Endodermal cell (in vitro differentiated cells): ENCODE measurements around the gene SPINK2. TPM values are rescaled to one million over a fixed set of nuclear protein-coding genes. Genes with fewer than 3 reads are reported as not detected.

Experiments
- DNase-seq: peaks from one replicate; pipeline ENCODE4 v3.0.0-alpha.2; 2017
- H3K27ac ChIP-seq: 2 replicates; pipeline ENCODE4 v1.5.1; 2013; ENCODE audit warnings: mild to moderate bottlenecking, low read depth, low read length, moderate library complexity
- H3K27me3 ChIP-seq: 2 replicates; pipeline ENCODE4 v1.6.1; 2013; ENCODE audit warnings: mild to moderate bottlenecking, low read length, moderate library complexity; ENCODE audit not compliant: insufficient read depth, control insufficient read depth, poor library complexity, severe bottlenecking
- H3K36me3 ChIP-seq: 2 replicates; pipeline ENCODE4 v1.7.0; 2013; ENCODE audit warnings: mild to moderate bottlenecking, low read length, moderate library complexity; ENCODE audit not compliant: control insufficient read depth, insufficient read depth
- H3K4me1 ChIP-seq: one replicate; pipeline ENCODE4 v1.7.0; 2013; ENCODE audit warnings: low read length; ENCODE audit not compliant: control insufficient read depth, insufficient read depth
- H3K4me3 ChIP-seq: 2 replicates; pipeline ENCODE4 v1.5.1; 2013; ENCODE audit warnings: mild to moderate bottlenecking, low read length, moderate library complexity
- H3K9ac ChIP-seq: 2 replicates; pipeline ENCODE4 v1.6.1; 2013; ENCODE audit warnings: mild to moderate bottlenecking, low read length, moderate library complexity; ENCODE audit not compliant: poor library complexity, severe bottlenecking; ENCODE audit errors: extremely low read depth
- H3K9me3 ChIP-seq: 2 replicates; pipeline ENCODE4 v1.6.1; 2013; ENCODE audit warnings: mild to moderate bottlenecking, low read length, moderate library complexity; ENCODE audit not compliant: control insufficient read depth
- H3K27ac Mint-ChIP-seq: 2 replicates; pipeline ENCODE4 v1.8.0; 2020; ENCODE audit warnings: mixed read lengths
- H3K27me3 Mint-ChIP-seq: 2 replicates; pipeline ENCODE4 v1.8.0; 2021; ENCODE audit warnings: mild to moderate bottlenecking, mixed read lengths; ENCODE audit not compliant: insufficient read depth
- H3K36me3 Mint-ChIP-seq: 2 replicates; pipeline ENCODE4 v1.8.0; 2020; ENCODE audit warnings: low read depth, mixed read lengths
- H3K4me1 Mint-ChIP-seq: 2 replicates; pipeline ENCODE4 v1.8.0; 2020; ENCODE audit warnings: mixed read lengths
- H3K4me3 Mint-ChIP-seq: 2 replicates; pipeline ENCODE4 v1.8.0; 2020; ENCODE audit warnings: mild to moderate bottlenecking, moderate library complexity, mixed read lengths
- H3K9me3 Mint-ChIP-seq: 2 replicates; pipeline ENCODE4 v1.8.0; 2020; ENCODE audit warnings: mild to moderate bottlenecking, mixed read lengths
- CTCF ChIP-seq: fragments of 200-600 bp; sonication (generic); conservative IDR thresholded peaks from 2 replicates; pipeline ENCODE4 v1.5.0; 2021; ENCODE audit warnings: antibody characterized with exemption, mild to moderate bottlenecking
- WGBS, 2 experiments: methylation state at CpG; one replicate each; pipeline versions ENCODE4 v1.1.5 to v1.1.7; 2013; ENCODE audit warnings: missing lambda C conversion rate in 2 of 2, mixed read lengths in 1 of 2; ENCODE audit not compliant: insufficient coverage in 1 of 2, insufficient read length in 1 of 2; 5-methylcytosine and 5-hydroxymethylcytosine counted together
- long read RNA-seq, 4 experiments: library from polyadenylated mRNA in 2 of 4; library from RNA in 1 of 4; library from capped mRNA in 1 of 4; stranded (forward) in 3 of 4; unstranded in 1 of 4; transcript quantifications; one replicate each; pipeline ENCODE4 v2.0.0, GENCODE V29; 2020 to 2021; ENCODE audit warnings: inconsistent platforms in 1 of 4
- polyA plus RNA-seq, 2 experiments: library from polyadenylated mRNA; stranded (reverse); fragments of 50-300 nt; gene quantifications; one replicate each; pipeline ENCODE4 v1.2.3, GENCODE V29; 2013
- total RNA-seq, 2 donors: library from RNA; stranded (reverse); fragmentation: NEBNext Ultra II Directional in 1 of 2; extraction: Animal tissue kit (Norgen Biotek cat#: 25700) in 1 of 2; gene quantifications; 2 replicates in 1 of 2; 3 replicates in 1 of 2; pipeline ENCODE4 v1.2.1, GENCODE V29; 2021

The SPINK2 gene
- under 1 TPM; 0.59 to 0.62 TPM for total RNA-seq
- polyA plus RNA-seq (2013, experiment 1 of 2) = not detected
- polyA plus RNA-seq (2013, experiment 2 of 2) = 0.70 TPM
- long read RNA-seq, experiment 1 = 0 reads
- long read RNA-seq, experiment 2 = 0 reads
- long read RNA-seq, experiment 3 = 0 reads
- long read RNA-seq, experiment 4 = 0 reads

GRCh38 chr4:56821381-56822243 is at the start of gene SPINK2:
Gene SPINK2, minus strand, starts transcription at chr4:56821701. Its CDS starts 39 bp downstream, at chr4:56821662.
- H3K4me1 Mint-ChIP-seq = no peaks in the 10 kb centered on the region
- WGBS, 2 experiments = 1 to 3% methylated on average over 12 to 56 of the region's 58 CpGs
- peaks cover 12% of the 10 kb centered on the region for H3K9me3 Mint-ChIP-seq
- DNase-seq = peak; percentile 97
- peaks cover 6% of the 10 kb centered on the region for H3K9me3 ChIP-seq
- no peaks in the 10 kb centered on the region for H3K36me3 ChIP-seq
- no peaks in the 10 kb centered on the region for H3K36me3 Mint-ChIP-seq
- H3K27ac ChIP-seq = no peak within 1 kb of the TSS
- no peak within 1 kb of the TSS for H3K9ac ChIP-seq
- peaks cover 60% of the 10 kb centered on the region for H3K27me3 Mint-ChIP-seq
- H3K4me3 ChIP-seq = peak within 1 kb of the TSS; percentile 76
- H3K4me3 Mint-ChIP-seq = peak within 1 kb of the TSS; percentile 50
- TF ChIP-seq CTCF = peak; percentile 63
- peaks cover 21% of the 10 kb centered on the region for H3K27me3 ChIP-seq
- no peak within 1 kb of the TSS for H3K27ac Mint-ChIP-seq
- H3K4me1 ChIP-seq = no peaks in the 10 kb centered on the region

GRCh38 chr4:56870946-56871345 is 49.4 kb upstream of the SPINK2 start:
- H3K36me3 Mint-ChIP-seq = no peaks in the 10 kb centered on the region
- no peak overlapping the region for H3K4me3 Mint-ChIP-seq
- Histone ChIP-seq H3K27me3 (no peaks in the 10 kb centered on the region), H3K4me3 (no peak overlapping the region), H3K9me3 (no peaks in the 10 kb centered on the region), H3K4me1 (no peaks in the 10 kb centered on the region), H3K36me3 (no peaks in the 10 kb centered on the region), H3K27ac (peak overlapping the region; percentile 57), H3K9ac (no peak overlapping the region)
- no peak for DNase-seq
- TF ChIP-seq CTCF = no peak
- H3K9me3 Mint-ChIP-seq = no peaks in the 10 kb centered on the region
- peaks cover 16% of the 10 kb centered on the region for H3K4me1 Mint-ChIP-seq
- H3K27me3 Mint-ChIP-seq = no peaks in the 10 kb centered on the region
- 86 to 94% methylated on average over 4 of the region's 4 CpGs for WGBS, 2 experiments
- H3K27ac Mint-ChIP-seq = no peak overlapping the region

GRCh38 chr4:56863441-56864139 is 42.1 kb upstream of the SPINK2 start:
- Mint-ChIP-seq H3K36me3 (no peaks in the 10 kb centered on the region), H3K4me3 (no peak overlapping the region), H3K27ac (no peak overlapping the region), H3K27me3 (peaks cover 5% of the 10 kb centered on the region), H3K4me1 (no peaks in the 10 kb centered on the region), H3K9me3 (no peaks in the 10 kb centered on the region)
- Histone ChIP-seq H3K4me1 (no peaks in the 10 kb centered on the region), H3K27ac (no peak overlapping the region), H3K4me3 (no peak overlapping the region), H3K27me3 (no peaks in the 10 kb centered on the region), H3K9ac (no peak overlapping the region), H3K36me3 (no peaks in the 10 kb centered on the region), H3K9me3 (no peaks in the 10 kb centered on the region)
- 92 to 96% methylated on average over 4 to 7 of the region's 7 CpGs for WGBS, 2 experiments
- DNase-seq = no peak
- TF ChIP-seq CTCF = no peak
